SK-N-SH (cell line): ENCODE results near the gene BPIFB1. TPM values are rescaled to one million over a fixed set of nuclear protein-coding genes. Genes with fewer than 3 reads are reported as not detected.

Experiments
- CTCF ChIA-PET: fragments of 300-600, 350-600 bp; formaldehyde crosslinking; extraction: SDS; loops from one replicate; lab custom pipeline; 2021; lab: Yijun Ruan, JAX
- POLR2A ChIA-PET: fragments of 350-600 bp; sonication (Branson Sonifier 250); formaldehyde crosslinking; extraction: SDS; loops from one replicate; lab custom pipeline; 2020; ENCODE audit warnings: antibody characterized with exemption, inconsistent platforms; lab: Yijun Ruan, JAX
- DNase-seq: peaks from one replicate; pipeline ENCODE4 v3.0.0; 2012
- H2AFZ ChIP-seq: fragments of 200-600 bp; sonication (generic); 2 replicates; pipeline ENCODE4 v1.8.1; 2016; ENCODE audit warnings: antibody characterized with exemption, mild to moderate bottlenecking, low read depth
- H3F3A ChIP-seq: fragments of 200-600 bp; sonication (generic); replicated peaks from 2 replicates; pipeline ENCODE3; 2016; ENCODE audit warnings: antibody characterized with exemption, mild to moderate bottlenecking; ENCODE audit not compliant: insufficient read depth
- H3K27ac ChIP-seq, 2 experiments: fragments of 200-500 bp in 1 of 2; fragments of 200-600 bp in 1 of 2; sonication (Bioruptor generic) in 1 of 2; sonication (generic), shearing (Covaris generic) in 1 of 2; 2 replicates each; pipeline versions ENCODE4 v1.5.1 to v1.6.1; 2014 to 2016; ENCODE audit warnings: low read depth in 2 of 2, inconsistent platforms in 1 of 2, low read length in 1 of 2, mild to moderate bottlenecking in 1 of 2, mixed read lengths in 1 of 2
- H3K27me3 ChIP-seq: fragments of 200-600 bp; sonication (generic), shearing (Covaris generic); 2 replicates; pipeline ENCODE4 v1.6.1; 2016; ENCODE audit warnings: mixed run types; ENCODE audit not compliant: insufficient read depth
- H3K36me3 ChIP-seq, 2 experiments: fragments of 200-500 bp in 1 of 2; fragments of 200-600 bp in 1 of 2; sonication (Bioruptor generic) in 1 of 2; sonication (generic) in 1 of 2; replicated peaks in 1 of 2; 2 replicates each; pipeline versions ENCODE3 to v1.5.1; 2014 to 2016; ENCODE audit warnings: low read length in 1 of 2, mild to moderate bottlenecking in 1 of 2; ENCODE audit not compliant: insufficient read depth in 2 of 2, control insufficient read depth in 1 of 2
- H3K4me1 ChIP-seq, 2 experiments: fragments of 200-500 bp in 1 of 2; fragments of 200-600 bp in 1 of 2; sonication (Bioruptor generic) in 1 of 2; sonication (generic), shearing (Covaris generic) in 1 of 2; 2 replicates each; pipeline versions ENCODE4 v1.5.1 to v1.6.1; 2014 to 2016; ENCODE audit warnings: low read depth in 1 of 2, low read length in 1 of 2, mixed run types in 1 of 2; ENCODE audit not compliant: insufficient read depth in 2 of 2, control insufficient read depth in 1 of 2
- H3K4me2 ChIP-seq: fragments of 200-600 bp; sonication (generic), shearing (Covaris generic); 2 replicates; pipeline ENCODE4 v1.6.1; 2017; ENCODE audit warnings: mixed run types
- H3K4me3 ChIP-seq, 2 experiments: fragments of 200-500 bp in 1 of 2; fragments of 200-600 bp in 1 of 2; sonication (Bioruptor generic) in 1 of 2; sonication (generic), shearing (Covaris generic) in 1 of 2; 2 replicates each; pipeline versions ENCODE4 v1.5.1 to v1.8.1; 2014 to 2016; ENCODE audit warnings: low read depth in 2 of 2, inconsistent platforms in 1 of 2, low read length in 1 of 2, mild to moderate bottlenecking in 1 of 2, mixed read lengths in 1 of 2, moderate library complexity in 1 of 2
- H3K79me2 ChIP-seq: fragments of 200-600 bp; sonication (generic); 2 replicates; pipeline ENCODE4 v1.8.1; 2017; ENCODE audit warnings: mild to moderate bottlenecking; ENCODE audit not compliant: insufficient read depth
- H3K9ac ChIP-seq: fragments of 200-600 bp; sonication (generic); 2 replicates; pipeline ENCODE4 v1.6.1; 2017; ENCODE audit warnings: mixed run types
- H3K9me2 ChIP-seq: fragments of 200-600 bp; sonication (generic); 2 replicates; pipeline ENCODE4 v1.6.1; 2017; ENCODE audit warnings: mixed run types
- H3K9me3 ChIP-seq: fragments of 200-600 bp; sonication (generic); 2 replicates; pipeline ENCODE4 v1.6.1; 2017; ENCODE audit warnings: mixed run types, mild to moderate bottlenecking, moderate library complexity
- H4K20me1 ChIP-seq: fragments of 200-600 bp; sonication (generic); 2 replicates; pipeline ENCODE4 v1.6.1; 2017; ENCODE audit warnings: mild to moderate bottlenecking, mixed run types; ENCODE audit not compliant: insufficient read depth
- CTCF ChIP-seq: fragments of 200-600 bp; sonication (generic); IDR thresholded peaks from 2 replicates; pipeline ENCODE4 v1.6.1; 2017; ENCODE audit warnings: antibody characterized with exemption, mild to moderate bottlenecking, moderate library complexity
- ELF1 ChIP-seq: IDR thresholded peaks from 2 replicates; pipeline ENCODE4 v1.4.0; 2012
- GABPA ChIP-seq: IDR thresholded peaks from 2 replicates; pipeline ENCODE4 v1.4.0; 2012; ENCODE audit warnings: low read depth, mild to moderate bottlenecking
- GATA2 ChIP-seq: sonication (generic); formaldehyde crosslinking; IDR thresholded peaks from 2 replicates; pipeline ENCODE4 v1.5.0; 2020; ENCODE audit warnings: mild to moderate bottlenecking, missing genetic modification reagents
- IRF3 ChIP-seq: fragments of 150-350 bp; IDR thresholded peaks from 2 replicates; pipeline ENCODE4 v1.6.1; 2016; ENCODE audit warnings: mild to moderate bottlenecking, low read depth, low read length
- MEF2A ChIP-seq: IDR thresholded peaks from 2 replicates; pipeline ENCODE4 v1.4.0; 2012; ENCODE audit warnings: low read depth, borderline replicate concordance
- MXI1 ChIP-seq: IDR thresholded peaks from 2 replicates; pipeline ENCODE4 v1.6.1; 2012; ENCODE audit warnings: mild to moderate bottlenecking, low read depth, low read length, improper control_type of control experiment
- NRF1 ChIP-seq: IDR thresholded peaks from 2 replicates; pipeline ENCODE4 v1.6.1; 2012; ENCODE audit warnings: low read depth, mild to moderate bottlenecking, low read length
- POLR2AphosphoS5 ChIP-seq: IDR thresholded peaks from 2 replicates; pipeline ENCODE4 v1.6.1; 2012; ENCODE audit warnings: low read depth, low read length
- RXRA ChIP-seq: IDR thresholded peaks from 2 replicates; pipeline ENCODE4 v1.4.0; 2012; ENCODE audit warnings: low read depth, mild to moderate bottlenecking, borderline replicate concordance
- TEAD4 ChIP-seq: IDR thresholded peaks from 2 replicates; pipeline ENCODE4 v1.4.0; 2012; ENCODE audit warnings: mild to moderate bottlenecking, borderline replicate concordance; ENCODE audit not compliant: insufficient read depth
- WGBS: methylation state at CpG from one replicate; pipeline ENCODE4 v1.1.6; 2017; ENCODE audit warnings: low lambda C conversion rate; 5-methylcytosine and 5-hydroxymethylcytosine counted together
- polyA plus RNA-seq, 3 experiments: library from polyadenylated mRNA; depleted of rRNA; stranded (reverse); fragments of >200 nt; gene quantifications; 2 replicates each; pipeline ENCODE4 v1.2.3, GENCODE V29; 2012

Gene BPIFB1
- polyA plus RNA-seq, 1 of the 3 experiments (the other 2 are of a cell fraction), result not detected

- peaks cover 12% of the 10 kb centered on the region; the same call in 1 of the 2 replicates for H3K27me3 ChIP-seq
- H3K9ac ChIP-seq, result no peak overlapping the region
- H3K4me1 ChIP-seq, result no peaks in the 10 kb centered on the region
- H3K4me3 ChIP-seq, result no peak overlapping the region
- DNase-seq, result no peak
- TF ChIP-seq GATA2 (CRISPR knock-in tag) (no peak), MXI1 (no peak), POLR2AphosphoS5 (no peak), NRF1 (no peak), GABPA (no peak), MEF2A (no peak), CTCF (no peak), IRF3 (no peak), ELF1 (no peak), RXRA (no peak), TEAD4 (no peak)
- no peaks in the 10 kb centered on the region for H3K79me2 ChIP-seq
- no peak overlapping the region for H2AFZ ChIP-seq
- no peaks in the 10 kb centered on the region for H3F3A ChIP-seq
- no peaks in the 10 kb centered on the region for H3K9me3 ChIP-seq
- POLR2A ChIA-PET, result no interaction called here
- no peak overlapping the region for H3K4me2 ChIP-seq
- H3K36me3 ChIP-seq, result no peaks in the 10 kb centered on the region
- no peak overlapping the region for H3K27ac ChIP-seq
- H4K20me1 ChIP-seq, result no peaks in the 10 kb centered on the region
- CTCF ChIA-PET, result interaction anchor here (1.4 to 2.2 kb wide), 2 partner anchors 22 to 42 kb away, joined by 3 to 8 read pairs; no protein-coding TSS in a partner anchor
- no peaks in the 10 kb centered on the region for H3K9me2 ChIP-seq
- 4% methylated on average over 5 of the region's 5 CpGs for WGBS
These were observed 42.1 kb upstream of the BPIFB1 start for GRCh38 chr20:33240923-33241322.

DNA sequence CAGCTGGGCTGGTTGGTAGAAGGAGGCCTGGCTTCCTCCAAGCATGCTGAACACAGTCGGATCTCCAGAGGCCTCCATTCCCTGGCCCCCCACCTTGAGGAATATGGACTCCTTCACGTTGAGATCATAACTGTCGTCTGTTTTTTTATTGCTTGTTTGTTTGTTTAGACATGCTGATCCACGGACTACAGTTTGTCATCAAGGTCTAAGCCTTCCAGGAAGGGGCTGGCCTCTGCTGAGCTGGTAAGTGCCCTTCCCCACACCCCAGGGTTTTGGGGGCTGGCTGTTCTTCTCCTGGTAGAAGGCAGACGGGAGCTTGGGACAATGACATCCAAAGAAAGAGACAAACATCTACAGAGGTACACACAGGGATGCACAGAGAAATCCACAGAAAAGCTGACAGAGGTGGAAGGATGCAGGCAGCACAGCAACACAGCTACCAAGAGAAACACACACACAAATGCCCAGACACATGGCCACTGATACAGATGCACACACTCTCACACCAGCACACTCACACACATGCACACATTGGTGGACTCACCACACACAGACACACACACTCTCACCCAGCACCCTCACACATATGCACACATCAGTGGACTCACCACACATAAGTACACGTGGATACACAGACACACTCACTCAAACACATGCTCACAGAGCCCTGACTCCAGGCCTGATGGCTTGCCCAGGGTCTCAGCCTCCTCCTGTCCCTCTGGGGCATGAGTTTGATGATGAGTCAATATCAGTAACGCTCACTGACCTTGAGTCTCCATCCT is 40.5 kb upstream of the BPIFB1 start:
- Histone ChIP-seq H2AFZ (no peak overlapping the region), H3K4me2 (no peak overlapping the region), H3K79me2 (no peaks in the 10 kb centered on the region), H3K9me2 (no peaks in the 10 kb centered on the region), H3K4me3 (no peak overlapping the region), H3F3A (no peaks in the 10 kb centered on the region), H3K4me1 (no peaks in the 10 kb centered on the region), H4K20me1 (no peaks in the 10 kb centered on the region), H3K36me3 (no peaks in the 10 kb centered on the region), H3K27me3 (no peaks in the 10 kb centered on the region; the same call in 1 of the 2 replicates), H3K27ac (no peak overlapping the region), H3K9me3 (no peaks in the 10 kb centered on the region), H3K9ac (no peak overlapping the region)
- CTCF ChIA-PET, result no interaction called here
- no peak for TF ChIP-seq TEAD4
- no peak for TF ChIP-seq IRF3
- no peak for TF ChIP-seq ELF1
- WGBS, result 3% methylated on average over 7 of the region's 7 CpGs
- no peak for DNase-seq
- POLR2A ChIA-PET, result no interaction called here
